GM23338 (cell line): ENCODE measurements around the gene TRABD2A. TPM values are rescaled to one million over a fixed set of nuclear protein-coding genes. Genes with fewer than 3 reads are reported as not detected.

Source experiments
- ATAC-seq: fragments of 200-7000 bp; cut with Tn5 transposase; 3 replicates; pipeline ENCODE4 v1.9.1; 2020
- DNase-seq: peaks from one replicate; pipeline ENCODE4 v3.0.0-alpha.2; 2015; ENCODE audit warnings: low spot score
- H2AFZ ChIP-seq: fragments of 200-600 bp; sonication (generic); 2 replicates; pipeline ENCODE4 v1.8.0; 2016; ENCODE audit warnings: antibody characterized with exemption, mild to moderate bottlenecking, moderate library complexity
- H3F3A ChIP-seq: fragments of 200-600 bp; sonication (generic); replicated peaks from 2 replicates; pipeline ENCODE4 v1.8.0; 2017; ENCODE audit warnings: antibody characterized with exemption, mixed run types, low read depth
- H3K27ac ChIP-seq: fragments of 200-600 bp; sonication (generic); 2 replicates; pipeline ENCODE4 v1.6.1; 2016; ENCODE audit warnings: low read depth
- H3K27me3 ChIP-seq: fragments of 200-600 bp; sonication (generic); 2 replicates; pipeline ENCODE4 v1.8.0; 2016; ENCODE audit warnings: mild to moderate bottlenecking, mixed run types, moderate library complexity; ENCODE audit not compliant: insufficient read depth
- H3K36me3 ChIP-seq: fragments of 200-600 bp; sonication (generic); 2 replicates; pipeline ENCODE4 v1.8.0; 2016; ENCODE audit warnings: mild to moderate bottlenecking; ENCODE audit not compliant: insufficient read depth
- H3K4me1 ChIP-seq: fragments of 200-600 bp; sonication (generic); 2 replicates; pipeline ENCODE4 v1.8.0; 2016; ENCODE audit warnings: mild to moderate bottlenecking, moderate library complexity; ENCODE audit not compliant: insufficient read depth
- H3K4me2 ChIP-seq: fragments of 200-600 bp; sonication (generic); 2 replicates; pipeline ENCODE4 v1.7.1; 2017; ENCODE audit warnings: mixed run types
- H3K4me3 ChIP-seq: fragments of 200-600 bp; sonication (generic); 2 replicates; pipeline ENCODE4 v1.6.1; 2016; ENCODE audit warnings: mixed run types
- H3K79me2 ChIP-seq: fragments of 200-600 bp; sonication (generic); replicated peaks from 2 replicates; pipeline ENCODE4 v1.8.0; 2017; ENCODE audit warnings: mild to moderate bottlenecking; ENCODE audit not compliant: insufficient read depth
- H3K9me2 ChIP-seq: fragments of 200-600 bp; sonication (generic); 2 replicates; pipeline ENCODE4 v1.8.0; 2017; ENCODE audit not compliant: insufficient read depth
- H4K20me1 ChIP-seq: fragments of 200-600 bp; sonication (generic); replicated peaks from 2 replicates; pipeline ENCODE4 v1.8.0; 2017; ENCODE audit warnings: mild to moderate bottlenecking; ENCODE audit not compliant: insufficient read depth
- H3K27ac Mint-ChIP-seq: 2 replicates; pipeline ENCODE4 v1.8.0; 2020; ENCODE audit warnings: inconsistent platforms, mild to moderate bottlenecking, moderate library complexity, mixed read lengths
- H3K27me3 Mint-ChIP-seq: 3 replicates; pipeline ENCODE4 v1.8.0; 2022; ENCODE audit warnings: low read depth, mild to moderate bottlenecking, moderate library complexity, mixed read lengths, inconsistent platforms; ENCODE audit not compliant: insufficient read depth, poor library complexity
- H3K36me3 Mint-ChIP-seq: 3 replicates; pipeline ENCODE4 v1.8.0; 2021; ENCODE audit warnings: low read depth, mild to moderate bottlenecking, inconsistent platforms, moderate library complexity, mixed read lengths
- H3K4me1 Mint-ChIP-seq: 3 replicates; pipeline ENCODE4 v1.8.0; 2020; ENCODE audit warnings: mild to moderate bottlenecking, inconsistent platforms, mixed read lengths
- H3K4me3 Mint-ChIP-seq: 3 replicates; pipeline ENCODE4 v1.8.0; 2021; ENCODE audit warnings: moderate library complexity, mild to moderate bottlenecking, inconsistent platforms, mixed read lengths
- H3K9me3 Mint-ChIP-seq: 3 replicates; pipeline ENCODE4 v1.8.0; 2020; ENCODE audit warnings: moderate library complexity, mild to moderate bottlenecking, inconsistent platforms, mixed read lengths
- CREB1 ChIP-seq: fragments of 250-450 bp; sonication (Bioruptor Pico); IDR thresholded peaks from 2 replicates; pipeline ENCODE4 v1.5.0; 2020; ENCODE audit warnings: low read depth, mild to moderate bottlenecking, moderate library complexity
- CTCF ChIP-seq, 2 experiments: fragments of 200-600 bp in 1 of 2; sonication (generic) in 1 of 2; conservative IDR thresholded peaks; 2 replicates each; pipeline versions ENCODE4 v1.5.1 to v1.6.1; 2016 to 2017; ENCODE audit warnings: antibody characterized with exemption in 2 of 2, low read depth in 2 of 2, mild to moderate bottlenecking in 2 of 2, moderate library complexity in 1 of 2
- EZH2 ChIP-seq: fragments of 200-600 bp; sonication (generic); IDR thresholded peaks from one replicate; pipeline ENCODE4 v1.8.0; 2017; ENCODE audit warnings: antibody characterized with exemption, mild to moderate bottlenecking, low read depth; ENCODE audit not compliant: unreplicated experiment
- EZH2phosphoT487 ChIP-seq: fragments of 200-600 bp; sonication (generic); IDR thresholded peaks from one replicate; pipeline ENCODE4 v1.8.1; 2018; ENCODE audit warnings: antibody characterized with exemption; ENCODE audit not compliant: unreplicated experiment
- JUNB ChIP-seq: IDR thresholded peaks from one replicate; pipeline ENCODE4 v1.6.1; 2016; ENCODE audit warnings: antibody characterized with exemption; ENCODE audit not compliant: unreplicated experiment
- NANOG ChIP-seq: IDR thresholded peaks from 2 replicates; pipeline ENCODE4 v1.6.1; 2016; ENCODE audit warnings: antibody characterized with exemption, borderline replicate concordance
- POLR2AphosphoS5 ChIP-seq: IDR thresholded peaks from 2 replicates; pipeline ENCODE4 v1.6.1; 2016; ENCODE audit warnings: antibody characterized with exemption, low read depth
- STAT1 ChIP-seq: IDR thresholded peaks from one replicate; pipeline ENCODE4 v1.6.1; 2016; ENCODE audit warnings: antibody characterized with exemption; ENCODE audit not compliant: unreplicated experiment
- ZNF114 ChIP-seq: fragments of 250-450 bp; sonication (Bioruptor Pico); IDR thresholded peaks from 2 replicates; pipeline ENCODE4 v1.5.0; 2020; ENCODE audit warnings: mild to moderate bottlenecking, moderate library complexity
- ZNF331 ChIP-seq: fragments of 250-450 bp; sonication (Bioruptor Pico); IDR thresholded peaks from 2 replicates; pipeline ENCODE4 v1.5.0; 2020; ENCODE audit warnings: low read depth, mild to moderate bottlenecking, moderate library complexity
- polyA plus RNA-seq: library from polyadenylated mRNA; unstranded; fragments of >200 nt; fragmentation: Nextera tagmentation; extraction: Ambion mirVana; gene quantifications from 2 replicates; pipeline ENCODE4 v1.2.1, GENCODE V29; 2016
- total RNA-seq: library from RNA; depleted of rRNA; stranded (reverse); fragments of >200 nt; shearing (Covaris generic); gene quantifications from 2 replicates; pipeline ENCODE4 v1.2.3, GENCODE V29; 2014
- TF ChIP-seq, protein P1 (sequence below): IDR thresholded peaks from one replicate; pipeline ENCODE4 v1.6.1; 2018; ENCODE audit warnings: antibody characterized with exemption; ENCODE audit not compliant: unreplicated experiment
- TF ChIP-seq, protein P2 (sequence below): IDR thresholded peaks from 2 replicates; pipeline ENCODE4 v1.6.1; 2016; ENCODE audit warnings: antibody characterized with exemption
- TF ChIP-seq, protein P3 (sequence below): fragments of 250-450 bp; sonication (Bioruptor Pico); IDR thresholded peaks from 2 replicates; pipeline ENCODE4 v1.5.0; 2020; ENCODE audit warnings: mild to moderate bottlenecking, moderate library complexity

TRABD2A gene
- total and polyA plus RNA-seq, 2 experiments from 2014 or later, result 5.5 to 12.1 TPM

DNA sequence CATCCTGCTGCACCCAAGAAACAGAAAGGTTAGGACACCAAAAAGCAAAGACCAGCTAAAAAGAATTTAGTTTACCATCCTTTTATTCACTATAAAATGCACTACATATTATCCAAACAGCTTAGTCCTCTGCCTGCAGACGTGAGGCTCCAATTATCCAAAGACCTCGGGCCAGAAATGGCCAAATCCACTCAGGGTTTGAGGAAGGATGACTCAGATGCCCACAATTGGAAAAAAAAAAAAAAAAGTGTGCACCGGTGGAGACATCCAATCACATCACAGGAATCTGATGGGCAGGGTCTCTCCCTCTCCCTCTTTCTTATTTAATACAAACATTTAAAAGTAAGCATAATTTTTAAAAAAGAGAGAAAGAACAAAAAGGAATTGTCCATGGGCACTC is 65.7 kb downstream of the TRABD2A start:
- no peaks in the 10 kb centered on the region for H3F3A ChIP-seq
- no peak for ATAC-seq
- H3K27ac ChIP-seq, result no peak overlapping the region
- peaks cover 11% of the 10 kb centered on the region for H3K9me2 ChIP-seq
- H3K27me3 Mint-ChIP-seq, result peaks cover 8% of the 10 kb centered on the region
- H3K4me3 Mint-ChIP-seq, result no peak overlapping the region
- no peaks in the 10 kb centered on the region for H3K9me3 Mint-ChIP-seq
- H3K79me2 ChIP-seq, result no peaks in the 10 kb centered on the region
- no peak overlapping the region for H3K4me2 ChIP-seq
- H2AFZ ChIP-seq, result no peak overlapping the region
- no peaks in the 10 kb centered on the region for H4K20me1 ChIP-seq
- no peaks in the 10 kb centered on the region for H3K4me1 ChIP-seq
- no peak for DNase-seq
- 0 out of 3 replicates have a peak, but pooled peaks cover 3% of the 10 kb centered on the region for H3K4me1 Mint-ChIP-seq
- H3K36me3 Mint-ChIP-seq, result no peaks in the 10 kb centered on the region
- TF ChIP-seq JUNB (no peak), CTCF (conservative IDR thresholded peaks at IDR 0.05; ENCODE audit: low read depth in 2 of 2) (no peak), CREB1 (no peak), NANOG (no peak), EZH2 (no peak), ZNF114 (no peak), EZH2phosphoT487 (no peak), ZNF331 (CRISPR knock-in tag) (no peak), STAT1 (no peak), POLR2AphosphoS5 (no peak)
- TF ChIP-seq, protein P1, sequence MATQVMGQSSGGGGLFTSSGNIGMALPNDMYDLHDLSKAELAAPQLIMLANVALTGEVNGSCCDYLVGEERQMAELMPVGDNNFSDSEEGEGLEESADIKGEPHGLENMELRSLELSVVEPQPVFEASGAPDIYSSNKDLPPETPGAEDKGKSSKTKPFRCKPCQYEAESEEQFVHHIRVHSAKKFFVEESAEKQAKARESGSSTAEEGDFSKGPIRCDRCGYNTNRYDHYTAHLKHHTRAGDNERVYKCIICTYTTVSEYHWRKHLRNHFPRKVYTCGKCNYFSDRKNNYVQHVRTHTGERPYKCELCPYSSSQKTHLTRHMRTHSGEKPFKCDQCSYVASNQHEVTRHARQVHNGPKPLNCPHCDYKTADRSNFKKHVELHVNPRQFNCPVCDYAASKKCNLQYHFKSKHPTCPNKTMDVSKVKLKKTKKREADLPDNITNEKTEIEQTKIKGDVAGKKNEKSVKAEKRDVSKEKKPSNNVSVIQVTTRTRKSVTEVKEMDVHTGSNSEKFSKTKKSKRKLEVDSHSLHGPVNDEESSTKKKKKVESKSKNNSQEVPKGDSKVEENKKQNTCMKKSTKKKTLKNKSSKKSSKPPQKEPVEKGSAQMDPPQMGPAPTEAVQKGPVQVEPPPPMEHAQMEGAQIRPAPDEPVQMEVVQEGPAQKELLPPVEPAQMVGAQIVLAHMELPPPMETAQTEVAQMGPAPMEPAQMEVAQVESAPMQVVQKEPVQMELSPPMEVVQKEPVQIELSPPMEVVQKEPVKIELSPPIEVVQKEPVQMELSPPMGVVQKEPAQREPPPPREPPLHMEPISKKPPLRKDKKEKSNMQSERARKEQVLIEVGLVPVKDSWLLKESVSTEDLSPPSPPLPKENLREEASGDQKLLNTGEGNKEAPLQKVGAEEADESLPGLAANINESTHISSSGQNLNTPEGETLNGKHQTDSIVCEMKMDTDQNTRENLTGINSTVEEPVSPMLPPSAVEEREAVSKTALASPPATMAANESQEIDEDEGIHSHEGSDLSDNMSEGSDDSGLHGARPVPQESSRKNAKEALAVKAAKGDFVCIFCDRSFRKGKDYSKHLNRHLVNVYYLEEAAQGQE, result no peak
- TF ChIP-seq, protein P2, sequence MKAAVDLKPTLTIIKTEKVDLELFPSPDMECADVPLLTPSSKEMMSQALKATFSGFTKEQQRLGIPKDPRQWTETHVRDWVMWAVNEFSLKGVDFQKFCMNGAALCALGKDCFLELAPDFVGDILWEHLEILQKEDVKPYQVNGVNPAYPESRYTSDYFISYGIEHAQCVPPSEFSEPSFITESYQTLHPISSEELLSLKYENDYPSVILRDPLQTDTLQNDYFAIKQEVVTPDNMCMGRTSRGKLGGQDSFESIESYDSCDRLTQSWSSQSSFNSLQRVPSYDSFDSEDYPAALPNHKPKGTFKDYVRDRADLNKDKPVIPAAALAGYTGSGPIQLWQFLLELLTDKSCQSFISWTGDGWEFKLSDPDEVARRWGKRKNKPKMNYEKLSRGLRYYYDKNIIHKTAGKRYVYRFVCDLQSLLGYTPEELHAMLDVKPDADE, result no peak
- TF ChIP-seq, protein P3, sequence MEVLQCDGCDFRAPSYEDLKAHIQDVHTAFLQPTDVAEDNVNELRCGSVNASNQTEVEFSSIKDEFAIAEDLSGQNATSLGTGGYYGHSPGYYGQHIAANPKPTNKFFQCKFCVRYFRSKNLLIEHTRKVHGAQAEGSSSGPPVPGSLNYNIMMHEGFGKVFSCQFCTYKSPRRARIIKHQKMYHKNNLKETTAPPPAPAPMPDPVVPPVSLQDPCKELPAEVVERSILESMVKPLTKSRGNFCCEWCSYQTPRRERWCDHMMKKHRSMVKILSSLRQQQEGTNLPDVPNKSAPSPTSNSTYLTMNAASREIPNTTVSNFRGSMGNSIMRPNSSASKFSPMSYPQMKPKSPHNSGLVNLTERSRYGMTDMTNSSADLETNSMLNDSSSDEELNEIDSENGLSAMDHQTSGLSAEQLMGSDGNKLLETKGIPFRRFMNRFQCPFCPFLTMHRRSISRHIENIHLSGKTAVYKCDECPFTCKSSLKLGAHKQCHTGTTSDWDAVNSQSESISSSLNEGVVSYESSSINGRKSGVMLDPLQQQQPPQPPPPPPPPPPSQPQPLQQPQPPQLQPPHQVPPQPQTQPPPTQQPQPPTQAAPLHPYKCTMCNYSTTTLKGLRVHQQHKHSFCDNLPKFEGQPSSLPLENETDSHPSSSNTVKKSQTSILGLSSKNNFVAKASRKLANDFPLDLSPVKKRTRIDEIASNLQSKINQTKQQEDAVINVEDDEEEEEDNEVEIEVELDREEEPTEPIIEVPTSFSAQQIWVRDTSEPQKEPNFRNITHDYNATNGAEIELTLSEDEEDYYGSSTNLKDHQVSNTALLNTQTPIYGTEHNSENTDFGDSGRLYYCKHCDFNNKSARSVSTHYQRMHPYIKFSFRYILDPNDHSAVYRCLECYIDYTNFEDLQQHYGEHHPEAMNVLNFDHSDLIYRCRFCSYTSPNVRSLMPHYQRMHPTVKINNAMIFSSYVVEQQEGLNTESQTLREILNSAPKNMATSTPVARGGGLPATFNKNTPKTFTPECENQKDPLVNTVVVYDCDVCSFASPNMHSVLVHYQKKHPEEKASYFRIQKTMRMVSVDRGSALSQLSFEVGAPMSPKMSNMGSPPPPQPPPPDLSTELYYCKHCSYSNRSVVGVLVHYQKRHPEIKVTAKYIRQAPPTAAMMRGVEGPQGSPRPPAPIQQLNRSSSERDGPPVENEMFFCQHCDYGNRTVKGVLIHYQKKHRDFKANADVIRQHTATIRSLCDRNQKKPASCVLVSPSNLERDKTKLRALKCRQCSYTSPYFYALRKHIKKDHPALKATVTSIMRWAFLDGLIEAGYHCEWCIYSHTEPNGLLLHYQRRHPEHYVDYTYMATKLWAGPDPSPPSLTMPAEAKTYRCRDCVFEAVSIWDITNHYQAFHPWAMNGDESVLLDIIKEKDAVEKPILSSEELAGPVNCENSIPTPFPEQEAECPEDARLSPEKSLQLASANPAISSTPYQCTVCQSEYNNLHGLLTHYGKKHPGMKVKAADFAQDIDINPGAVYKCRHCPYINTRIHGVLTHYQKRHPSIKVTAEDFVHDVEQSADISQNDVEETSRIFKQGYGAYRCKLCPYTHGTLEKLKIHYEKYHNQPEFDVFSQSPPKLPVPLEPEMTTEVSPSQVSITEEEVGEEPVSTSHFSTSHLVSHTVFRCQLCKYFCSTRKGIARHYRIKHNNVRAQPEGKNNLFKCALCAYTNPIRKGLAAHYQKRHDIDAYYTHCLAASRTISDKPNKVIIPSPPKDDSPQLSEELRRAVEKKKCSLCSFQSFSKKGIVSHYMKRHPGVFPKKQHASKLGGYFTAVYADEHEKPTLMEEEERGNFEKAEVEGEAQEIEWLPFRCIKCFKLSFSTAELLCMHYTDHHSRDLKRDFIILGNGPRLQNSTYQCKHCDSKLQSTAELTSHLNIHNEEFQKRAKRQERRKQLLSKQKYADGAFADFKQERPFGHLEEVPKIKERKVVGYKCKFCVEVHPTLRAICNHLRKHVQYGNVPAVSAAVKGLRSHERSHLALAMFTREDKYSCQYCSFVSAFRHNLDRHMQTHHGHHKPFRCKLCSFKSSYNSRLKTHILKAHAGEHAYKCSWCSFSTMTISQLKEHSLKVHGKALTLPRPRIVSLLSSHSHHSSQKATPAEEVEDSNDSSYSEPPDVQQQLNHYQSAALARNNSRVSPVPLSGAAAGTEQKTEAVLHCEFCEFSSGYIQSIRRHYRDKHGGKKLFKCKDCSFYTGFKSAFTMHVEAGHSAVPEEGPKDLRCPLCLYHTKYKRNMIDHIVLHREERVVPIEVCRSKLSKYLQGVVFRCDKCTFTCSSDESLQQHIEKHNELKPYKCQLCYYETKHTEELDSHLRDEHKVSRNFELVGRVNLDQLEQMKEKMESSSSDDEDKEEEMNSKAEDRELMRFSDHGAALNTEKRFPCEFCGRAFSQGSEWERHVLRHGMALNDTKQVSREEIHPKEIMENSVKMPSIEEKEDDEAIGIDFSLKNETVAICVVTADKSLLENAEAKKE, result no peak
- no peak overlapping the region for H3K27ac Mint-ChIP-seq
- no peaks in the 10 kb centered on the region for H3K27me3 ChIP-seq
- H3K4me3 ChIP-seq, result no peak overlapping the region
- no peaks in the 10 kb centered on the region; the same call in 1 of the 2 replicates for H3K36me3 ChIP-seq
